GM12872 (cell line): ENCODE data around the gene C5.

ENCODE experiments used
- TF ChIP-seq, protein P1 (sequence below): IDR thresholded peaks from 3 replicates; pipeline ENCODE4 v1.5.1; 2011; ENCODE audit warnings: low read depth, mild to moderate bottlenecking, low read length, moderate library complexity; ENCODE audit not compliant: insufficient read depth

Gene C5

GRCh38 chr9:120927269-120928014, 122.6 kb downstream of the C5 start:
- TF ChIP-seq, protein P1, sequence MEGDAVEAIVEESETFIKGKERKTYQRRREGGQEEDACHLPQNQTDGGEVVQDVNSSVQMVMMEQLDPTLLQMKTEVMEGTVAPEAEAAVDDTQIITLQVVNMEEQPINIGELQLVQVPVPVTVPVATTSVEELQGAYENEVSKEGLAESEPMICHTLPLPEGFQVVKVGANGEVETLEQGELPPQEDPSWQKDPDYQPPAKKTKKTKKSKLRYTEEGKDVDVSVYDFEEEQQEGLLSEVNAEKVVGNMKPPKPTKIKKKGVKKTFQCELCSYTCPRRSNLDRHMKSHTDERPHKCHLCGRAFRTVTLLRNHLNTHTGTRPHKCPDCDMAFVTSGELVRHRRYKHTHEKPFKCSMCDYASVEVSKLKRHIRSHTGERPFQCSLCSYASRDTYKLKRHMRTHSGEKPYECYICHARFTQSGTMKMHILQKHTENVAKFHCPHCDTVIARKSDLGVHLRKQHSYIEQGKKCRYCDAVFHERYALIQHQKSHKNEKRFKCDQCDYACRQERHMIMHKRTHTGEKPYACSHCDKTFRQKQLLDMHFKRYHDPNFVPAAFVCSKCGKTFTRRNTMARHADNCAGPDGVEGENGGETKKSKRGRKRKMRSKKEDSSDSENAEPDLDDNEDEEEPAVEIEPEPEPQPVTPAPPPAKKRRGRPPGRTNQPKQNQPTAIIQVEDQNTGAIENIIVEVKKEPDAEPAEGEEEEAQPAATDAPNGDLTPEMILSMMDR = no peak

DNA sequence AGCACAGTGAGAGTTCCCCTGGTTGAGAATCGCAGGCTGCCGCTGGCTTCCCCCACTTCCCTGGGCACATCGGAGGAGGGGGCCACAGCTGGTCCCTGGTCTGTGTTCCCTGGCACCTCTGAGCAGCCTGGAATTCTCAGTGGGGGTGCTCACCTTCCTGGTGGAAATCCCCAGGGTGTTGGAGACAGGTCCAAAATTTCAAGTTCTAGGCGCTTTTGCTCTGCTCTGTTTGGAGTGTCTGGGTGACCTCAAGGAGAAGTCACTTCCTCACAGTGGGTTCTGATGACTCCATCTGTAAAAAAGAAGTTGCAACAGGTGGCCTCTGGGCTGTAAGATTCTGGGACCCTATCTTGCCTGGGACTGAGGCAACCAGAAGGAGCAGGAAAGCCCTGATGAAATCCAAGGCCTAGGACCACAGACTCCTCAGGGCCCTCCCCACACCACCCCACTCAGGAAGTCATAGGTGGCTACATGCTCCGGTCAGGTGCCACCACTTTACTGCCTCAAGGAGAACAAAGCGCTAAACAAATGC, 123.6 kb downstream of the C5 start, which contains the start of gene TRAF1:
Gene TRAF1, minus strand, starts transcription at position 400 of the 532 bp plus-strand sequence. CDS start 721 bp downstream, outside the sequence.
- TF ChIP-seq, protein P1 = no peak

GRCh38 chr9:120925535-120926396, 124.3 kb downstream of the C5 start:
- TF ChIP-seq, protein P1 = no peak

- TF ChIP-seq, protein P1 = no peak
Measured at GRCh38 chr9:120924698-120925534, 125.2 kb downstream of the C5 start.

- TF ChIP-seq, protein P1 = no peak
Measured at GRCh38 chr9:120923620-120924328, 126.3 kb downstream of the C5 start.

GRCh38 chr9:120922404-120923195, 127.5 kb downstream of the C5 start:
- TF ChIP-seq, protein P1 = no peak
